OCI-LY1 (cell line): ENCODE results near the gene DBF4.

Experiments
- EZH2 ChIP-seq: fragments of 200-600 bp; sonication (generic), shearing (Covaris generic); IDR thresholded peaks from 2 replicates; pipeline ENCODE4 v1.8.0; 2017; ENCODE audit warnings: borderline replicate concordance, mixed run types, mild to moderate bottlenecking, antibody characterized with exemption, low read length, moderate library complexity, mixed read lengths
- TF ChIP-seq, protein P1 (sequence below): fragments of 200-600 bp; sonication (generic), shearing (Covaris generic); IDR thresholded peaks from 2 replicates; pipeline ENCODE4 v1.5.1; 2017; ENCODE audit warnings: mild to moderate bottlenecking, antibody characterized with exemption, low read length, moderate library complexity, mixed read lengths

DNA sequence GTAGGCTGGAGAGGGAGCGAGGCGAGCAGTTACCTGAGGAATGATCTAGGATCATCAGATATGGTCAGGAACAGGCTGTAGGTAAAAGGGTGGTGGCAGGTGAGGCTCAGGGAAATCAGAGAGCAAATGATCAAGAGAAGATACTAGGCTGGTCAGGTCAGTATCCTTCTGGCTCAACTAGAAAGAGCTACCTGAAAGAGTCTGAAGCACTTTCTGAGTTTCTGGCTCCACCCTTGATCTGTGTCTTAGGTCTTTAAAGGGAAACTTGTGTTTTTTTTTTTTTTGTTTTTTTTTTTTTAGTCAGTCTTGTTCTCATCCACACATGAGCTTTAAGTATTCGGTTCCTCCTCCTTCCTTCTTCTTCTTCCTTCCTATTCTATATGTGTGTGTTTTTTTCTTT, 68.3 kb downstream of the DBF4 start:
- TF ChIP-seq, protein P1, sequence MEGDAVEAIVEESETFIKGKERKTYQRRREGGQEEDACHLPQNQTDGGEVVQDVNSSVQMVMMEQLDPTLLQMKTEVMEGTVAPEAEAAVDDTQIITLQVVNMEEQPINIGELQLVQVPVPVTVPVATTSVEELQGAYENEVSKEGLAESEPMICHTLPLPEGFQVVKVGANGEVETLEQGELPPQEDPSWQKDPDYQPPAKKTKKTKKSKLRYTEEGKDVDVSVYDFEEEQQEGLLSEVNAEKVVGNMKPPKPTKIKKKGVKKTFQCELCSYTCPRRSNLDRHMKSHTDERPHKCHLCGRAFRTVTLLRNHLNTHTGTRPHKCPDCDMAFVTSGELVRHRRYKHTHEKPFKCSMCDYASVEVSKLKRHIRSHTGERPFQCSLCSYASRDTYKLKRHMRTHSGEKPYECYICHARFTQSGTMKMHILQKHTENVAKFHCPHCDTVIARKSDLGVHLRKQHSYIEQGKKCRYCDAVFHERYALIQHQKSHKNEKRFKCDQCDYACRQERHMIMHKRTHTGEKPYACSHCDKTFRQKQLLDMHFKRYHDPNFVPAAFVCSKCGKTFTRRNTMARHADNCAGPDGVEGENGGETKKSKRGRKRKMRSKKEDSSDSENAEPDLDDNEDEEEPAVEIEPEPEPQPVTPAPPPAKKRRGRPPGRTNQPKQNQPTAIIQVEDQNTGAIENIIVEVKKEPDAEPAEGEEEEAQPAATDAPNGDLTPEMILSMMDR: no peak
- no peak for TF ChIP-seq EZH2
